Activated CD4-positive, CD25-positive, alpha-beta regulatory T cell treated with anti-CD3 and anti-CD28 coated beads, Interleukin-2, amount 50 U/mL, for 16 hours (primary cell): ENCODE measurements around the gene TNS2.

Experiments used
- DNase-seq: peaks from one replicate; pipeline ENCODE4 v3.0.0-alpha.2; 2020; ENCODE audit warnings: low read depth, low spot score

Gene TNS2

GRCh38 chr12:53042607-53043454 lies 7.0 kb upstream of the TNS2 start:
- DNase-seq, result no peak

- DNase-seq, result no peak
Measured at GRCh38 chr12:53044052-53044581, 5.7 kb upstream of the TNS2 start.

- DNase-seq, result no peak
Measured at GRCh38 chr12:53044896-53045695, 4.8 kb upstream of the TNS2 start.

- DNase-seq, result no peak
Measured at GRCh38 chr12:53045696-53046045, 4.2 kb upstream of the TNS2 start.

- DNase-seq, result no peak
Measured at GRCh38 chr12:53046655-53047220, 3.1 kb upstream of the TNS2 start.

GRCh38 chr12:53047221-53048032 lies 2.4 kb upstream of the TNS2 start:
- DNase-seq, result peak; percentile 43

GRCh38 chr12:53048033-53048779 lies 1.7 kb upstream of the TNS2 start:
- DNase-seq, result no peak

- DNase-seq, result no peak
Measured at GRCh38 chr12:53048780-53049401, 974 bp upstream of the TNS2 start.

- DNase-seq, result no peak
Measured at GRCh38 chr12:53050426-53051057, 677 bp downstream of the TNS2 start.

GRCh38 chr12:53051058-53051880 lies 1.4 kb downstream of the TNS2 start:
- no peak for DNase-seq

- no peak for DNase-seq
Measured at GRCh38 chr12:53051881-53052412, 2.1 kb downstream of the TNS2 start.

- DNase-seq, result no peak
Measured at GRCh38 chr12:53052419-53053217, 2.8 kb downstream of the TNS2 start.

- peak; percentile 36 for DNase-seq
Measured at GRCh38 chr12:53053218-53054111, 3.6 kb downstream of the TNS2 start.

- DNase-seq, result peak; percentile 85
Measured at GRCh38 chr12:53054112-53054878, 4.4 kb downstream of the TNS2 start.

- DNase-seq, result no peak
Measured at GRCh38 chr12:53055471-53056266, 5.8 kb downstream of the TNS2 start.
